Nephron (organoid): ENCODE results near the gene OOSP3.

Experiments used
- H3K27ac Mint-ChIP-seq, 3 experiments: 2 replicates each; pipeline ENCODE4 v1.8.0; 2020; ENCODE audit warnings: mixed read lengths in 3 of 3, mild to moderate bottlenecking in 2 of 3, moderate library complexity in 1 of 3
- H3K27me3 Mint-ChIP-seq: 2 replicates; pipeline ENCODE4 v1.8.0; 2021; ENCODE audit warnings: low read depth, mild to moderate bottlenecking, moderate library complexity, mixed read lengths
- H3K36me3 Mint-ChIP-seq: 2 replicates; pipeline ENCODE4 v1.8.0; 2020; ENCODE audit warnings: low read depth, mixed read lengths
- H3K4me1 Mint-ChIP-seq: 2 replicates; pipeline ENCODE4 v1.8.0; 2020; ENCODE audit warnings: mixed read lengths
- H3K4me3 Mint-ChIP-seq, 3 experiments: 2 replicates each; pipeline ENCODE4 v1.8.0; 2020; ENCODE audit warnings: mild to moderate bottlenecking in 3 of 3, mixed read lengths in 3 of 3, moderate library complexity in 2 of 3
- H3K9me3 Mint-ChIP-seq: 2 replicates; pipeline ENCODE4 v1.8.0; 2020; ENCODE audit warnings: mixed read lengths
- CTCF ChIP-seq, 3 experiments: fragments of 200-600 bp; sonication (generic); IDR thresholded peaks; one replicate each; pipeline ENCODE4 v1.5.0; 2021; ENCODE audit warnings: antibody characterized with exemption in 3 of 3; ENCODE audit not compliant: unreplicated experiment in 3 of 3

Gene OOSP3

GRCh38 chr11:59866836-59867235 lies 11.7 kb upstream of the OOSP3 start:
- H3K27me3 Mint-ChIP-seq: no peaks in the 10 kb centered on the region
- peaks cover 11% of the 10 kb centered on the region for H3K9me3 Mint-ChIP-seq
- H3K36me3 Mint-ChIP-seq: no peaks in the 10 kb centered on the region
- no peak overlapping the region for H3K4me3 Mint-ChIP-seq
- H3K27ac Mint-ChIP-seq: no peak overlapping the region
- H3K4me1 Mint-ChIP-seq: no peaks in the 10 kb centered on the region
- no peak for TF ChIP-seq CTCF (IDR thresholded peaks at IDR 0.05; ENCODE audit: unreplicated experiment in 3 of 3)

GRCh38 chr11:59867946-59868345 lies 10.6 kb upstream of the OOSP3 start:
- Mint-ChIP-seq H3K4me3 (no peak overlapping the region), H3K27ac (no peak overlapping the region), H3K27me3 (no peaks in the 10 kb centered on the region), H3K9me3 (peaks cover 11% of the 10 kb centered on the region), H3K36me3 (no peaks in the 10 kb centered on the region), H3K4me1 (no peaks in the 10 kb centered on the region)
- no peak for TF ChIP-seq CTCF (IDR thresholded peaks at IDR 0.05; ENCODE audit: unreplicated experiment in 3 of 3)

GRCh38 chr11:59872076-59872475 lies 6.5 kb upstream of the OOSP3 start:
- Mint-ChIP-seq H3K4me1 (no peaks in the 10 kb centered on the region), H3K27ac (no peak overlapping the region), H3K4me3 (no peak overlapping the region), H3K27me3 (no peaks in the 10 kb centered on the region), H3K36me3 (no peaks in the 10 kb centered on the region), H3K9me3 (peaks cover 11% of the 10 kb centered on the region)
- TF ChIP-seq CTCF (IDR thresholded peaks at IDR 0.05; ENCODE audit: unreplicated experiment in 3 of 3): no peak

GRCh38 chr11:59875856-59876519 lies 2.6 kb upstream of the OOSP3 start:
- no peak overlapping the region for H3K4me3 Mint-ChIP-seq

GRCh38 chr11:59877325-59877724 lies 1.3 kb upstream of the OOSP3 start:
- Mint-ChIP-seq H3K9me3 (no peaks in the 10 kb centered on the region), H3K27ac (no peak overlapping the region), H3K36me3 (no peaks in the 10 kb centered on the region), H3K4me1 (no peaks in the 10 kb centered on the region), H3K27me3 (no peaks in the 10 kb centered on the region), H3K4me3 (no peak overlapping the region)
- no peak for TF ChIP-seq CTCF (IDR thresholded peaks at IDR 0.05; ENCODE audit: unreplicated experiment in 3 of 3)

More at GRCh38 chr11:59875856-59876519, 2.6 kb upstream of the OOSP3 start:
- H3K4me1 Mint-ChIP-seq: no peaks in the 10 kb centered on the region
- TF ChIP-seq CTCF (IDR thresholded peaks at IDR 0.05; ENCODE audit: unreplicated experiment in 3 of 3): no peak
- peaks cover 5% of the 10 kb centered on the region for H3K9me3 Mint-ChIP-seq
- no peaks in the 10 kb centered on the region for H3K27me3 Mint-ChIP-seq
- H3K36me3 Mint-ChIP-seq: no peaks in the 10 kb centered on the region
- H3K27ac Mint-ChIP-seq: no peak overlapping the region

GRCh38 chr11:59877784-59878183 lies 798 bp upstream of the OOSP3 start:
- TF ChIP-seq CTCF (IDR thresholded peaks at IDR 0.05; ENCODE audit: unreplicated experiment in 3 of 3): no peak
- no peaks in the 10 kb centered on the region for H3K4me1 Mint-ChIP-seq

More at GRCh38 chr11:59877784-59878183, 798 bp upstream of the OOSP3 start:
- Mint-ChIP-seq H3K4me3 (no peak overlapping the region), H3K36me3 (no peaks in the 10 kb centered on the region), H3K27ac (no peak overlapping the region), H3K9me3 (no peaks in the 10 kb centered on the region), H3K27me3 (no peaks in the 10 kb centered on the region)
